HepG2 (cell line): ENCODE results near the gene PPM1F. TPM values are rescaled to one million over a fixed set of nuclear protein-coding genes. Genes with fewer than 3 reads are reported as not detected.

Source experiments
- ATAC-seq: fragments of 200-7000 bp; cut with Tn5 transposase; 3 replicates; pipeline ENCODE4 v1.9.1; 2020; ENCODE audit warnings: mild to moderate bottlenecking, moderate library complexity
- BruUV-seq: library from RNA; stranded (reverse); fragments of 400-500 nt; replicated peaks from 2 replicates; lab custom pipeline; 2021; lab: Mats Ljungman, UMichigan
- CTCF ChIA-PET: fragments of 300-600 bp; formaldehyde crosslinking; extraction: SDS; loops from one replicate; lab custom pipeline; 2021; ENCODE audit warnings: low total read pairs, inconsistent platforms, low intra/inter-chr PET ratio; lab: Yijun Ruan, JAX
- POLR2A ChIA-PET: fragments of 350-600 bp; sonication (Branson Sonifier 250); formaldehyde crosslinking; loops from one replicate; lab custom pipeline; 2020; ENCODE audit warnings: antibody characterized with exemption, inconsistent platforms; lab: Yijun Ruan, JAX
- DNase-seq: peaks from one replicate; pipeline ENCODE4 v3.0.0-alpha.2; 2015; ENCODE audit warnings: low spot score
- FAIRE-seq: peaks from 3 replicates; lab custom pipeline; 2011; peaks lifted over from hg19 to GRCh38; lab: Jason Lieb, UNC
- H2AFZ ChIP-seq: one replicate; pipeline ENCODE4 v1.6.1; 2011; ENCODE audit warnings: low read length, inconsistent platforms
- H3K27ac ChIP-seq: fragments of 300-600 bp; 3 replicates; pipeline ENCODE4 v1.8.0; 2011; ENCODE audit warnings: mixed run types, mild to moderate bottlenecking, mixed read lengths, low read length, inconsistent platforms; ENCODE audit not compliant: insufficient read depth; ENCODE audit errors: extremely low read length
- H3K27me3 ChIP-seq, 2 experiments: fragments of 200-600 bp in 1 of 2; 2 replicates in 1 of 2; 3 replicates in 1 of 2; pipeline versions ENCODE4 v1.6.0 to v1.8.0; 2011; ENCODE audit warnings: low read length in 2 of 2, mild to moderate bottlenecking in 2 of 2, moderate library complexity in 2 of 2, inconsistent platforms in 1 of 2; ENCODE audit not compliant: insufficient read depth in 2 of 2, control insufficient read depth in 1 of 2
- H3K36me3 ChIP-seq, 2 experiments: fragments of 200-600 bp in 1 of 2; replicated peaks in 1 of 2; 2 replicates in 1 of 2; 3 replicates in 1 of 2; pipeline versions ENCODE4 v1.5.1 to v1.8.0; 2011; ENCODE audit warnings: low read length in 2 of 2, inconsistent platforms in 1 of 2; ENCODE audit not compliant: insufficient read depth in 2 of 2, control insufficient read depth in 1 of 2
- H3K4me1 ChIP-seq: 2 replicates; pipeline ENCODE4 v1.5.1; 2012; ENCODE audit warnings: low read length, inconsistent platforms; ENCODE audit not compliant: insufficient read depth
- H3K4me2 ChIP-seq: 2 replicates; pipeline ENCODE4 v1.6.0; 2011; ENCODE audit warnings: low read depth, low read length, inconsistent platforms
- H3K4me3 ChIP-seq, 3 experiments: fragments of 200-600 bp in 1 of 3; sonication (generic), shearing (Covaris generic) in 1 of 3; replicated peaks in 1 of 3; 2 replicates each; pipeline ENCODE4 v1.5.1; 2011 to 2016; ENCODE audit warnings: low read length in 3 of 3, inconsistent platforms in 2 of 3, low read depth in 2 of 3, mild to moderate bottlenecking in 2 of 3, control low read depth in 1 of 3, mixed read lengths in 1 of 3; ENCODE audit not compliant: insufficient read depth in 1 of 3
- H3K79me2 ChIP-seq: one replicate; pipeline ENCODE4 v1.6.1; 2011; ENCODE audit warnings: low read length, inconsistent platforms; ENCODE audit not compliant: insufficient read depth
- H3K9ac ChIP-seq: 2 replicates; pipeline ENCODE4 v1.6.0; 2011; ENCODE audit warnings: mild to moderate bottlenecking, low read depth, low read length, inconsistent platforms; ENCODE audit not compliant: insufficient read depth
- H3K9me3 ChIP-seq: 2 replicates; pipeline ENCODE4 v1.5.1; 2012; ENCODE audit warnings: mild to moderate bottlenecking, low read length
- H4K20me1 ChIP-seq: 2 replicates; pipeline ENCODE4 v1.6.0; 2011; ENCODE audit warnings: inconsistent platforms, mild to moderate bottlenecking, low read length, moderate library complexity; ENCODE audit not compliant: insufficient read depth
- BCL6 ChIP-seq: IDR thresholded peaks from 2 replicates; pipeline ENCODE4 v1.6.1; 2016; ENCODE audit warnings: missing genetic modification reagents, missing compliant biosample characterization
- BORCS8-MEF2B ChIP-seq: sonication (generic); formaldehyde crosslinking; IDR thresholded peaks from 2 replicates; pipeline ENCODE4 v1.8.0; 2022; ENCODE audit warnings: mild to moderate bottlenecking, missing genetic modification reagents
- DNMT1 ChIP-seq: sonication (generic); formaldehyde crosslinking; IDR thresholded peaks from 2 replicates; pipeline ENCODE4 v1.5.1; 2020; ENCODE audit warnings: mild to moderate bottlenecking, missing genetic modification reagents
- MTA1 ChIP-seq: sonication (generic); formaldehyde crosslinking; IDR thresholded peaks from 2 replicates; pipeline ENCODE4 v1.4.0; 2020; ENCODE audit warnings: missing genetic modification reagents, mild to moderate bottlenecking, borderline replicate concordance
- MTF1 ChIP-seq: sonication (generic); formaldehyde crosslinking; IDR thresholded peaks from 2 replicates; pipeline ENCODE4 v1.5.0; 2020; ENCODE audit warnings: missing genetic modification reagents
- NPAS2 ChIP-seq: sonication (generic); formaldehyde crosslinking; IDR thresholded peaks from 2 replicates; pipeline ENCODE4 v1.8.0; 2022; ENCODE audit warnings: mild to moderate bottlenecking, missing genetic modification reagents, borderline replicate concordance
- whole genome bisulfite sequencing: methylation state at CpG from one replicate; pipeline ENCODE4 v1.1.6; 2017; ENCODE audit warnings: low lambda C conversion rate; 5-methylcytosine and 5-hydroxymethylcytosine counted together
- in situ Hi-C: cut with HindIII; loops from 2 replicates; pipeline ENCODE4 v1.10.0; 2017; ENCODE audit warnings: low pct_unique_long_range_greater_than_20kb; ENCODE audit not compliant: extremely low pct_ligation_motif_present
- intact Hi-C: fragments of 100-400 bp; cut with micrococcal nuclease; formaldehyde crosslinking; loops from one replicate; pipeline ENCODE4 v1.10.0; 2022; ENCODE audit not compliant: unreplicated experiment
- polyA plus RNA-seq, 8 experiments: library from polyadenylated mRNA; depleted of rRNA in 3 of 8; stranded (reverse) in 7 of 8; unstranded in 1 of 8; fragments of >200 nt; fragmentation: Illumina TruSeq in 4 of 8; extraction: Trizol in 4 of 8; gene quantifications; 2 replicates each; pipeline versions ENCODE4 v1.2.1 to v1.2.3, GENCODE V29; 2011 to 2016; ENCODE audit warnings: low read depth in 4 of 8, missing spikeins in 1 of 8, mixed read lengths in 1 of 8; ENCODE audit not compliant: insufficient read depth in 1 of 8
- total RNA-seq, 5 experiments: library from RNA; depleted of rRNA; stranded (reverse); fragments of >200 nt; fragmentation: Illumina TruSeq; extraction: Trizol; gene quantifications; 2 replicates each; pipeline ENCODE4 v1.2.3, GENCODE V29; 2016; ENCODE audit warnings: low read depth in 1 of 5
- TF ChIP-seq, protein P1 (sequence below): IDR thresholded peaks from 2 replicates; pipeline ENCODE4 v1.6.1; 2016; ENCODE audit warnings: missing compliant biosample characterization, missing genetic modification reagents, borderline replicate concordance
- TF ChIP-seq, protein P2 (sequence below): sonication (generic); formaldehyde crosslinking; IDR thresholded peaks from 2 replicates; pipeline ENCODE4 v1.5.1; 2020; ENCODE audit warnings: missing genetic modification reagents, mild to moderate bottlenecking, borderline replicate concordance
- TF ChIP-seq, protein P3 (sequence below): sonication (generic); formaldehyde crosslinking; IDR thresholded peaks from 2 replicates; pipeline ENCODE4 v1.4.0; 2020; ENCODE audit warnings: missing genetic modification reagents
- TF ChIP-seq, protein P4 (sequence below): sonication (generic); formaldehyde crosslinking; IDR thresholded peaks from 2 replicates; pipeline ENCODE4 v1.4.0; 2020; ENCODE audit warnings: missing genetic modification reagents
- TF ChIP-seq, protein P5 (sequence below): IDR thresholded peaks from 2 replicates; pipeline ENCODE4 v1.6.1; 2012; ENCODE audit warnings: inconsistent platforms

The PPM1F gene
- total and polyA plus RNA-seq, 2 of the 13 experiments (the other 11 are each of a cell fraction or from before 2014, with no cell fraction given) = 11.0 to 19.6 TPM

DNA sequence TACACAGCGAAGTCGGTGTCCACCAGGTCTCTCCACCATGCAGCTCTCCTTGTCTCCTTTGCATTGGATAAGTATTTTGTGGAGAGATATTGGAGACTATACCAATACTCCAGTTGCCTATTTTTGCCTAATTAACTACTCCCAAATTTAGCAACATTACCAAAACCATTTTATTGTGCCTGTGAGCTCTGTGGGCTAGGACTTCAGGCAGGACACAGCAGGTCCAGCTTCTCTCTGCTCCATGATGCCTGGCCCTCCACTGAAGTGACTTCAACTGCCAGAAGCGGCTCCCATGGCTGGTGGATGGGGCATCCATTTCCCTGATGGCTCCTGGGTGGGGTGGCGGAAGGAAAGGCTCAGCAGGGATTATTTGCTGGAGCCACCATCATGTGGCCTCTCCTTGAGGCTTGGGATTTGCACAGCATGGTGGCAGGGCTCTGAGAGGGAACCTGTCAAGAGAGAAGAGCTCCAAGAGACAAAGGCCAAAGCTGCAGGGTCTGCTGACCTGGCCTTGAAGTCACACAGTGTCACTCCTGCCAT is 48.3 kb downstream of the PPM1F start:
- Histone ChIP-seq H3K4me3 (no peak overlapping the region), H4K20me1 (no peaks in the 10 kb centered on the region), H3K36me3 (no peaks in the 10 kb centered on the region), H3K79me2 (no peaks in the 10 kb centered on the region), H3K9me3 (no peaks in the 10 kb centered on the region), H3K27ac (no peak overlapping the region), H3K4me2 (no peak overlapping the region), H3K27me3 (peaks cover 0 to 7% of the 10 kb centered on the region in 2 experiments; a peak in 1 of 5 replicates), H2AFZ (no peak overlapping the region), H3K9ac (no peak overlapping the region), H3K4me1 (peaks cover 26% of the 10 kb centered on the region)
- ATAC-seq = no peak
- ChIA-PET CTCF (no interaction called here), POLR2A (no interaction called here)
- no peak for DNase-seq
- TF ChIP-seq NPAS2 (no peak), MTF1 (no peak), BORCS8-MEF2B (CRISPR knock-in tag) (no peak), DNMT1 (no peak), BCL6 (CRISPR knock-in tag) (no peak), MTA1 (CRISPR knock-in tag) (no peak)
- TF ChIP-seq, protein P1, sequence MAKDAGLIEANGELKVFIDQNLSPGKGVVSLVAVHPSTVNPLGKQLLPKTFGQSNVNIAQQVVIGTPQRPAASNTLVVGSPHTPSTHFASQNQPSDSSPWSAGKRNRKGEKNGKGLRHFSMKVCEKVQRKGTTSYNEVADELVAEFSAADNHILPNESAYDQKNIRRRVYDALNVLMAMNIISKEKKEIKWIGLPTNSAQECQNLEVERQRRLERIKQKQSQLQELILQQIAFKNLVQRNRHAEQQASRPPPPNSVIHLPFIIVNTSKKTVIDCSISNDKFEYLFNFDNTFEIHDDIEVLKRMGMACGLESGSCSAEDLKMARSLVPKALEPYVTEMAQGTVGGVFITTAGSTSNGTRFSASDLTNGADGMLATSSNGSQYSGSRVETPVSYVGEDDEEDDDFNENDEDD = no peak
- TF ChIP-seq, protein P2, sequence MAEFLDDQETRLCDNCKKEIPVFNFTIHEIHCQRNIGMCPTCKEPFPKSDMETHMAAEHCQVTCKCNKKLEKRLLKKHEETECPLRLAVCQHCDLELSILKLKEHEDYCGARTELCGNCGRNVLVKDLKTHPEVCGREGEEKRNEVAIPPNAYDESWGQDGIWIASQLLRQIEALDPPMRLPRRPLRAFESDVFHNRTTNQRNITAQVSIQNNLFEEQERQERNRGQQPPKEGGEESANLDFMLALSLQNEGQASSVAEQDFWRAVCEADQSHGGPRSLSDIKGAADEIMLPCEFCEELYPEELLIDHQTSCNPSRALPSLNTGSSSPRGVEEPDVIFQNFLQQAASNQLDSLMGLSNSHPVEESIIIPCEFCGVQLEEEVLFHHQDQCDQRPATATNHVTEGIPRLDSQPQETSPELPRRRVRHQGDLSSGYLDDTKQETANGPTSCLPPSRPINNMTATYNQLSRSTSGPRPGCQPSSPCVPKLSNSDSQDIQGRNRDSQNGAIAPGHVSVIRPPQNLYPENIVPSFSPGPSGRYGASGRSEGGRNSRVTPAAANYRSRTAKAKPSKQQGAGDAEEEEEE (CRISPR knock-in tag) = no peak
- TF ChIP-seq, protein P3, sequence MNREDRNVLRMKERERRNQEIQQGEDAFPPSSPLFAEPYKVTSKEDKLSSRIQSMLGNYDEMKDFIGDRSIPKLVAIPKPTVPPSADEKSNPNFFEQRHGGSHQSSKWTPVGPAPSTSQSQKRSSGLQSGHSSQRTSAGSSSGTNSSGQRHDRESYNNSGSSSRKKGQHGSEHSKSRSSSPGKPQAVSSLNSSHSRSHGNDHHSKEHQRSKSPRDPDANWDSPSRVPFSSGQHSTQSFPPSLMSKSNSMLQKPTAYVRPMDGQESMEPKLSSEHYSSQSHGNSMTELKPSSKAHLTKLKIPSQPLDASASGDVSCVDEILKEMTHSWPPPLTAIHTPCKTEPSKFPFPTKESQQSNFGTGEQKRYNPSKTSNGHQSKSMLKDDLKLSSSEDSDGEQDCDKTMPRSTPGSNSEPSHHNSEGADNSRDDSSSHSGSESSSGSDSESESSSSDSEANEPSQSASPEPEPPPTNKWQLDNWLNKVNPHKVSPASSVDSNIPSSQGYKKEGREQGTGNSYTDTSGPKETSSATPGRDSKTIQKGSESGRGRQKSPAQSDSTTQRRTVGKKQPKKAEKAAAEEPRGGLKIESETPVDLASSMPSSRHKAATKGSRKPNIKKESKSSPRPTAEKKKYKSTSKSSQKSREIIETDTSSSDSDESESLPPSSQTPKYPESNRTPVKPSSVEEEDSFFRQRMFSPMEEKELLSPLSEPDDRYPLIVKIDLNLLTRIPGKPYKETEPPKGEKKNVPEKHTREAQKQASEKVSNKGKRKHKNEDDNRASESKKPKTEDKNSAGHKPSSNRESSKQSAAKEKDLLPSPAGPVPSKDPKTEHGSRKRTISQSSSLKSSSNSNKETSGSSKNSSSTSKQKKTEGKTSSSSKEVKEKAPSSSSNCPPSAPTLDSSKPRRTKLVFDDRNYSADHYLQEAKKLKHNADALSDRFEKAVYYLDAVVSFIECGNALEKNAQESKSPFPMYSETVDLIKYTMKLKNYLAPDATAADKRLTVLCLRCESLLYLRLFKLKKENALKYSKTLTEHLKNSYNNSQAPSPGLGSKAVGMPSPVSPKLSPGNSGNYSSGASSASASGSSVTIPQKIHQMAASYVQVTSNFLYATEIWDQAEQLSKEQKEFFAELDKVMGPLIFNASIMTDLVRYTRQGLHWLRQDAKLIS = no peak
- TF ChIP-seq, protein P4, sequence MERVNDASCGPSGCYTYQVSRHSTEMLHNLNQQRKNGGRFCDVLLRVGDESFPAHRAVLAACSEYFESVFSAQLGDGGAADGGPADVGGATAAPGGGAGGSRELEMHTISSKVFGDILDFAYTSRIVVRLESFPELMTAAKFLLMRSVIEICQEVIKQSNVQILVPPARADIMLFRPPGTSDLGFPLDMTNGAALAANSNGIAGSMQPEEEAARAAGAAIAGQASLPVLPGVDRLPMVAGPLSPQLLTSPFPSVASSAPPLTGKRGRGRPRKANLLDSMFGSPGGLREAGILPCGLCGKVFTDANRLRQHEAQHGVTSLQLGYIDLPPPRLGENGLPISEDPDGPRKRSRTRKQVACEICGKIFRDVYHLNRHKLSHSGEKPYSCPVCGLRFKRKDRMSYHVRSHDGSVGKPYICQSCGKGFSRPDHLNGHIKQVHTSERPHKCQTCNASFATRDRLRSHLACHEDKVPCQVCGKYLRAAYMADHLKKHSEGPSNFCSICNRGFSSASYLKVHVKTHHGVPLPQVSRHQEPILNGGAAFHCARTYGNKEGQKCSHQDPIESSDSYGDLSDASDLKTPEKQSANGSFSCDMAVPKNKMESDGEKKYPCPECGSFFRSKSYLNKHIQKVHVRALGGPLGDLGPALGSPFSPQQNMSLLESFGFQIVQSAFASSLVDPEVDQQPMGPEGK (CRISPR knock-in tag) = no peak
- TF ChIP-seq, protein P5, sequence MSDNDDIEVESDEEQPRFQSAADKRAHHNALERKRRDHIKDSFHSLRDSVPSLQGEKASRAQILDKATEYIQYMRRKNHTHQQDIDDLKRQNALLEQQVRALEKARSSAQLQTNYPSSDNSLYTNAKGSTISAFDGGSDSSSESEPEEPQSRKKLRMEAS = no peak
- in situ Hi-C loops (no loop called here), intact Hi-C loops (no loop called here)
- no peak for FAIRE-seq
- no TSS peak for BruUV-seq
- 83% methylated on average over 4 of the region's 4 CpGs for WGBS
